Measurements from ENCODE around the gene THEMIS2.
"Not testable (repeated sequence)": the region's sequence is repeated elsewhere in the genome, so short reads cannot be mapped to it uniquely, and the experiment has no call there.

THEMIS2 gene

GRCh38 chr1:27862671-27863537 is 9.4 kb upstream of the THEMIS2 start:
- no peak for DNase-seq (ENCODE audit: low read depth in 1 of 2, low spot score in 1 of 2)

GRCh38 chr1:27863538-27863915 is 8.8 kb upstream of the THEMIS2 start:
- no peak for DNase-seq (ENCODE audit: low read depth in 1 of 2, low spot score in 1 of 2)

- DNase-seq (ENCODE audit: low read depth in 1 of 2, low spot score in 1 of 2), result no peak
Observed at GRCh38 chr1:27864264-27864895, 8.0 kb upstream of the THEMIS2 start.

GRCh38 chr1:27865821-27866220 is 6.5 kb upstream of the THEMIS2 start:
- no peak for DNase-seq (ENCODE audit: low read depth in 1 of 2, low spot score in 1 of 2)

- DNase-seq (ENCODE audit: low read depth in 1 of 2, low spot score in 1 of 2), result no peak
Observed at GRCh38 chr1:27868556-27868931, 3.8 kb upstream of the THEMIS2 start.

- DNase-seq (ENCODE audit: low read depth in 1 of 2, low spot score in 1 of 2), result peak in 1 of 2 donors; percentile 54
Observed at GRCh38 chr1:27868932-27869718, 3.2 kb upstream of the THEMIS2 start.

GRCh38 chr1:27869719-27870085 is 2.6 kb upstream of the THEMIS2 start:
- no peak for DNase-seq (ENCODE audit: low read depth in 1 of 2, low spot score in 1 of 2)

- DNase-seq (ENCODE audit: low read depth in 1 of 2, low spot score in 1 of 2), result not testable (repeated sequence)
Observed at GRCh38 chr1:27871076-27871475, 1.3 kb upstream of the THEMIS2 start.

- no peak for DNase-seq (ENCODE audit: low read depth in 1 of 2, low spot score in 1 of 2)
Observed at GRCh38 chr1:27872802-27873551, 633 bp downstream of the THEMIS2 start.

- no peak for DNase-seq (ENCODE audit: low read depth in 1 of 2, low spot score in 1 of 2)
Observed at GRCh38 chr1:27873671-27874384, 1.5 kb downstream of the THEMIS2 start.

GRCh38 chr1:27876341-27877114 is 4.2 kb downstream of the THEMIS2 start:
- no peak for DNase-seq (ENCODE audit: low read depth in 1 of 2, low spot score in 1 of 2)

GRCh38 chr1:27877115-27877416 is 4.7 kb downstream of the THEMIS2 start:
- DNase-seq (ENCODE audit: low read depth in 1 of 2, low spot score in 1 of 2), result no peak

GRCh38 chr1:27878039-27878438 is 5.7 kb downstream of the THEMIS2 start:
- no peak for DNase-seq (ENCODE audit: low read depth in 1 of 2, low spot score in 1 of 2)

- DNase-seq (ENCODE audit: low read depth in 1 of 2, low spot score in 1 of 2), result no peak
Observed at GRCh38 chr1:27878787-27879335, 6.5 kb downstream of the THEMIS2 start.

GRCh38 chr1:27879374-27880082 is 7.2 kb downstream of the THEMIS2 start:
- no peak for DNase-seq (ENCODE audit: low read depth in 1 of 2, low spot score in 1 of 2)

GRCh38 chr1:27882543-27882903 is 10.2 kb downstream of the THEMIS2 start:
- DNase-seq (ENCODE audit: low read depth in 1 of 2, low spot score in 1 of 2), result no peak

GRCh38 chr1:27883536-27883935 is 11.2 kb downstream of the THEMIS2 start:
- no peak for DNase-seq (ENCODE audit: low read depth in 1 of 2, low spot score in 1 of 2)

- DNase-seq (ENCODE audit: low read depth in 1 of 2, low spot score in 1 of 2), result no peak
Observed at GRCh38 chr1:27884006-27884954, 11.9 kb downstream of the THEMIS2 start.
